BJ (cell line): ENCODE data around the gene SLC9A3. TPM values are rescaled to one million over a fixed set of nuclear protein-coding genes. Genes with fewer than 3 reads are reported as not detected.

ENCODE experiments used
- CTCF ChIA-PET: fragments of 350-600 bp; formaldehyde crosslinking; extraction: SDS; loops from one replicate; lab custom pipeline; 2021; ENCODE audit warnings: antibody characterized with exemption, inconsistent platforms; lab: Yijun Ruan, JAX
- POLR2A ChIA-PET: fragments of 300-600 bp; sonication (Branson Sonifier 250); formaldehyde crosslinking; extraction: SDS; loops from one replicate; lab custom pipeline; 2021; ENCODE audit warnings: antibody characterized with exemption; lab: Charles Lee
- DNase-seq: peaks from one replicate; pipeline ENCODE4 v3.0.0-alpha.2; 2011; ENCODE audit warnings: low read depth
- H3K27me3 ChIP-seq: 2 replicates; pipeline ENCODE4 v1.6.0; 2011; ENCODE audit warnings: low read length; ENCODE audit not compliant: control insufficient read depth, insufficient read depth
- H3K36me3 ChIP-seq: 2 replicates; pipeline ENCODE4 v1.5.1; 2011; ENCODE audit warnings: low read length; ENCODE audit not compliant: control insufficient read depth, insufficient read depth
- H3K4me3 ChIP-seq: 2 replicates; pipeline ENCODE4 v1.5.1; 2011; ENCODE audit warnings: low read depth, mild to moderate bottlenecking, control low read depth, low read length
- CTCF ChIP-seq: IDR thresholded peaks from 2 replicates; pipeline ENCODE4 v1.5.1; 2011; ENCODE audit warnings: low read depth, mild to moderate bottlenecking, control low read depth, inconsistent platforms, low read length, moderate library complexity; ENCODE audit not compliant: insufficient read depth
- polyA plus RNA-seq: library from polyadenylated mRNA; depleted of rRNA; stranded (reverse); fragments of >200 nt; gene quantifications from 2 replicates; pipeline ENCODE4 v1.2.3, GENCODE V29; 2011

SLC9A3 gene
- polyA plus RNA-seq, 1 experiment = 1.2 TPM

GRCh38 chr5:514673-515072 lies 9.6 kb downstream of the SLC9A3 start:
- no peak for TF ChIP-seq CTCF

GRCh38 chr5:514101-514485 lies 10.2 kb downstream of the SLC9A3 start:
- Histone ChIP-seq H3K36me3 (no peaks in the 10 kb centered on the region), H3K27me3 (peaks cover 16% of the 10 kb centered on the region), H3K4me3 (no peak overlapping the region)
- TF ChIP-seq CTCF = no peak
- ChIA-PET POLR2A (interaction anchor here (0.5 kb wide), 1 partner anchor 100 kb away, joined by 6 read pairs; no protein-coding TSS in a partner anchor), CTCF (no interaction called here)
- no peak for DNase-seq

More at GRCh38 chr5:514673-515072, 9.6 kb downstream of the SLC9A3 start:
- CTCF ChIA-PET = no interaction called here
- no peak for DNase-seq
- Histone ChIP-seq H3K36me3 (no peaks in the 10 kb centered on the region), H3K27me3 (peaks cover 16% of the 10 kb centered on the region), H3K4me3 (no peak overlapping the region)
- POLR2A ChIA-PET = interaction anchor here (0.5 kb wide), 1 partner anchor 100 kb away, joined by 6 read pairs; no protein-coding TSS in a partner anchor

DNA sequence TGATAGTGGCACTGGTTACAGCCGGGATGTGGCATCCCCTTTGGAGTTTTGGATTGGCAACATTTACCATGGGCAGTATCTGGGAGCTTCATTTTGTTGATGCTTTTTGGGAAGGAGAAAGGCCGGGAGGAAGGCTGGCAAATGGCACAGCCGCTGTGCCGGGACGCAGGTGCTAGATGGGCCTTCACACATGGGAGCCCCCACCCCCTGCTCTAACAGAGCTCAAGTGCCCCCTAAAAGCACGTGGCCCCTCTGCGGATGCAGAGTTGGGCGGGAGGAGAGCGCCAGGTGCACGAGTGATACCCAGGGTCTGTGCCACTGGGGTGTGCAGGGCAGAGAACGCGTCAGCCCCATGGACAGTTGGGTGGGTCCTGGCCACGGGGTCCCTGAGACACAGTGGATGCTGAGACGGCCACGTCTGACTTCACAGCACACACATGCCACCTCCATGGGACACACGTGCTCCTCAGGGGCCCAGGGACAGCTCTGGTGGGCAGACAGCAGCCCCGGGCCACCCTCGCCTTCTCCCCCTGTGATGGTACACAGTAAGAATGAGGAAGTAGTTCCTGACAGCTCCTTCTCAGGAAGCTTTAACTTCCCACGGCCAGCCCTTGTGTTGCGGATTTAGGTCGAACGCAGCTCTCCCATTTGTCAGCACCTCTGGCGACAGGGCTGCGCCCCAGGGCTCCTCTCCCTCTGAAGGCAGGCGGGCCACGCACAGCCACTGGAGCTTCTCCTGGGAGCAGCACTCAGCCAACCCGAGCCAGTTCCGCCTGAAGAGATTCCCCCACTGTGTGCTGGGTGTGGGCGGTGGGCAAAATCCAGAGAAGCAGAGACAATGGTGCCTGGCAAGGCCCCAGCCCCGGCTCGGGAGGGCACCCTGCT lies 10.8 kb downstream of the SLC9A3 start:
- TF ChIP-seq CTCF = no peak
- CTCF ChIA-PET = interaction anchor here (0.6 kb wide), 1 partner anchor 38 kb away, joined by 3 read pairs; no protein-coding TSS in a partner anchor
- DNase-seq = no peak
- POLR2A ChIA-PET = no interaction called here
- no peaks in the 10 kb centered on the region for H3K36me3 ChIP-seq
- no peak overlapping the region for H3K4me3 ChIP-seq
- H3K27me3 ChIP-seq = peaks cover 16% of the 10 kb centered on the region

DNA sequence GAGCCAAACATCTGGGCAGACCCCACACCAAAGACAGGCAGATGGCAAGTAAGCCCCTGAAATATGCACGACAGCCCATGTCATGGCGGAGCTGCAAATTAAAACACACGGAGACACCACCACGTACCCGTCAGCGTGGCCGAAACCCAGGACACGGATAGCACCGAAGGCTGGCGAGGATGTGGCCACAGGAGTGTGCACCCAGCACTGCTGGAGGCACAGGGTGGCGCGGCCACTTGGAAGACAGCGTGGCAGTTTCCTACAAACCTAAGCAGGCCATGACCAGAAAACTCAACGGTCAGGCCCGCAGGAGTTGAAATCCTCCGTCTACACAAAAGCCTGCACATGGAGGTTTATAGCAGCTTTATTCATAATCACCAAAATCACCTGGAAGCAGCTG lies 12.8 kb downstream of the SLC9A3 start:
- Histone ChIP-seq H3K27me3 (peaks cover 15% of the 10 kb centered on the region), H3K4me3 (no peak overlapping the region), H3K36me3 (no peaks in the 10 kb centered on the region)
- TF ChIP-seq CTCF = no peak
- DNase-seq = no peak
- ChIA-PET POLR2A (no interaction called here), CTCF (interaction anchor here (0.8 kb wide), 1 partner anchor 34 kb away, joined by 3 read pairs; no protein-coding TSS in a partner anchor)

DNA sequence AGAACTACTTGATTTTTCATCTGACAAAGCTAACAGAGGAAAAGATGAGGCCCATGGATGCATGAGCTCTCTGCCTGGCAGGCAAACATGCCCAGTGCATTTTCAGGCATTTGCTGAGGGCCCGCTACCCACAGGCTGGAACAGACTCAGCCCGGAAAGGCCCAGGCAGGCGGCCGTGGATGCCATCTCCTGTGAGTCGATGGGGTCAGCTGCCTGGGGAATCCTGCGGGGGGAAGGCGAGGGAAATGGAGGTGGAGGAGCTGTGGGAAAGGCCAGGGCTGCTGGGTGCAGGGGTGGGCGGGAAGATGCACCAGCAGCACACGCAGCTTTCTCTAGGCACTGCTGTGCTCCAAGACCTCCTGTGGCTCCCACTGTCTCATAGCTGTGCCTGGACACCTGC lies 13.7 kb downstream of the SLC9A3 start:
- Histone ChIP-seq H3K4me3 (no peak overlapping the region), H3K36me3 (no peaks in the 10 kb centered on the region), H3K27me3 (peaks cover 12% of the 10 kb centered on the region)
- POLR2A ChIA-PET = no interaction called here
- CTCF ChIA-PET = no interaction called here
- TF ChIP-seq CTCF = no peak
- no peak for DNase-seq
